ENCODE results near the gene CEACAM8. TPM values are rescaled to one million over a fixed set of nuclear protein-coding genes. Genes with fewer than 3 reads are reported as not detected.

The CEACAM8 gene
- total and polyA plus RNA-seq, 2 donors (not counting 3 experiments of a cell fraction or from before 2014, with no cell fraction given): not detected

DNA sequence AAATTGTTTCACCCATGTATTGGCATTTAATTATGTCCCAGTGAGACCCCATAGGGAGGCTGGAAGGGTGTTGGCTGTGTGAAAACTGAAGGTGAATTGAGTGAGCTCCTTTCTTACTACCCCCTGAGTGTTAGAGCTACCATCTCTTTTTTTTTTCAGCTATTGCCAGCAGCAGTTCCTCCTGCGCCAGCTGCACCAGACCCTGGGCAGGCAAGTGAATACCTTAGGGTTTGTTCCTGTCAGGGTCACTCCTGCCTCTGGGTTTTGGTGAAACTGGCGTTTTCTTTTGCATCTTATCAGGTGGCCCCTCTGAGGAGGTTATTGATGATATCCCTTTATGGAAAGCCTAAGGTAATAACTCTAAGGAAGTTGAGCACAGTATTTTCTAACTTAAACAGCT is 25.5 kb downstream of the CEACAM8 start:
- intact Hi-C loops (cut with micrococcal nuclease): no loop called here
- BruUV-seq (replicated peaks): no TSS peak

More for the DNA sequence above, 25.5 kb downstream of the CEACAM8 start:
- Histone ChIP-seq H3K9me3 (replicated peaks; ENCODE audit: control insufficient read depth, insufficient read depth, low read length) (no peaks in the 10 kb centered on the region), H3K36me3 (ENCODE audit: control insufficient read depth in 2 of 2, extremely low read depth in 1 of 2, insufficient read depth in 2 of 2, low read length in 2 of 2) (no peaks in the 10 kb centered on the region), H3K27ac (ENCODE audit: insufficient read depth, low read depth, low read length) (no peak overlapping the region), H2AFZ (ENCODE audit: low read depth, low read length) (no peak overlapping the region), H4K20me1 (replicated peaks; ENCODE audit: control insufficient read depth, extremely low read depth, insufficient read depth, low read length) (no peaks in the 10 kb centered on the region), H3K4me3 (replicated peaks in 1 of 3; ENCODE audit: insufficient read depth in 1 of 3, low read depth in 1 of 3, low read length in 3 of 3) (no peak overlapping the region), H3K9me1 (replicated peaks; ENCODE audit: control insufficient read depth, extremely low read depth, insufficient read depth, low read length) (no peaks in the 10 kb centered on the region), H3K27me3 (ENCODE audit: control insufficient read depth in 2 of 2, insufficient read depth in 2 of 2, low read length in 2 of 2) (no peaks in the 10 kb centered on the region), H3K4me1 (ENCODE audit: control insufficient read depth, extremely low read depth, insufficient read depth, low read length) (no peaks in the 10 kb centered on the region), H3K4me2 (ENCODE audit: insufficient read depth, low read length) (no peak overlapping the region), H3K9ac (replicated peaks; ENCODE audit: extremely low read depth, insufficient read depth, low read length) (no peak overlapping the region), H3K79me2 (ENCODE audit: control insufficient read depth, insufficient read depth, low read length) (no peaks in the 10 kb centered on the region)
- no peak for TF ChIP-seq FOS (IDR thresholded peaks at IDR 0.05; ENCODE audit: borderline replicate concordance, insufficient read depth, low read length)
- TF ChIP-seq CTCF (IDR thresholded peaks at IDR 0.05; ENCODE audit: extremely low read depth in 1 of 2, insufficient read depth in 1 of 2, low read depth in 1 of 2, low read length in 2 of 2): no peak
- no peak for TF ChIP-seq EZH2 (IDR thresholded peaks at IDR 0.05; ENCODE audit: borderline replicate concordance, low read depth, low read length, severe bottlenecking)
- no peak for TF ChIP-seq GATA2 (IDR thresholded peaks at IDR 0.05; ENCODE audit: insufficient read depth, insufficient read length, low read depth, low read length)
- TF ChIP-seq POLR2AphosphoS5 (IDR thresholded peaks at IDR 0.05; ENCODE audit: insufficient read depth, low read depth, low read length): no peak
- no peak for TF ChIP-seq MYC (IDR thresholded peaks at IDR 0.05; ENCODE audit: low read depth, low read length)
- no peak for TF ChIP-seq POLR2A (IDR thresholded peaks at IDR 0.05; ENCODE audit: low read depth, low read length)
- no peak for TF ChIP-seq MAX (IDR thresholded peaks at IDR 0.05; ENCODE audit: insufficient read depth, insufficient read length)
- ChIA-PET CTCF (no interaction called here), POLR2A (no interaction called here)
- dilution Hi-C loops (cut with MboI; ENCODE audit: extremely low pct_ligation_motif_present, low sequenced_read_pairs): no loop called here
- no peak for DNase-seq (ENCODE audit: low read depth, low spot score)
- no peak for FAIRE-seq

Data from endothelial cell of umbilical vein (primary cell).